T follicular helper cell (primary cell): ENCODE measurements around the gene PLEKHM3.

Experiments used
- DNase-seq: peaks from one replicate; pipeline ENCODE4 v3.0.0-alpha.2; 2020; ENCODE audit warnings: low read depth

PLEKHM3 gene

DNA sequence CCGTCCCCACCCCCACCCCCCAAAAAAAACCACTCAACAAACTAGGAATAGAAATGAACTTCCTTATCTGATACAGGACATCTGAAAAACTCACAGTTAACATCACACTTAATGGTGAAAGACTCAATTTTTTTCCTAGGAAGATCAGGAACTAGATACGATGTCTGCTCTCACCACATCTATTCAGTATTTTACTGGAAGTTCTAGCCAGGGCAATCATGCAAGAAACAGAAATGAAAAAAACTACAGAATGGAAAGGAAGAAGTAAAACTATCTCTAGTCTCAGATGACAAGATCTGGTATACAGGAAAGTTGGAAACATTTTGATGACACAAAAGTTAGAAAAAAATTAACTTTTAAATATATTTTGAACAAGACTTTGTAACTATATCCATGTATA lies 141.2 kb downstream of the PLEKHM3 start:
- no peak for DNase-seq

DNA sequence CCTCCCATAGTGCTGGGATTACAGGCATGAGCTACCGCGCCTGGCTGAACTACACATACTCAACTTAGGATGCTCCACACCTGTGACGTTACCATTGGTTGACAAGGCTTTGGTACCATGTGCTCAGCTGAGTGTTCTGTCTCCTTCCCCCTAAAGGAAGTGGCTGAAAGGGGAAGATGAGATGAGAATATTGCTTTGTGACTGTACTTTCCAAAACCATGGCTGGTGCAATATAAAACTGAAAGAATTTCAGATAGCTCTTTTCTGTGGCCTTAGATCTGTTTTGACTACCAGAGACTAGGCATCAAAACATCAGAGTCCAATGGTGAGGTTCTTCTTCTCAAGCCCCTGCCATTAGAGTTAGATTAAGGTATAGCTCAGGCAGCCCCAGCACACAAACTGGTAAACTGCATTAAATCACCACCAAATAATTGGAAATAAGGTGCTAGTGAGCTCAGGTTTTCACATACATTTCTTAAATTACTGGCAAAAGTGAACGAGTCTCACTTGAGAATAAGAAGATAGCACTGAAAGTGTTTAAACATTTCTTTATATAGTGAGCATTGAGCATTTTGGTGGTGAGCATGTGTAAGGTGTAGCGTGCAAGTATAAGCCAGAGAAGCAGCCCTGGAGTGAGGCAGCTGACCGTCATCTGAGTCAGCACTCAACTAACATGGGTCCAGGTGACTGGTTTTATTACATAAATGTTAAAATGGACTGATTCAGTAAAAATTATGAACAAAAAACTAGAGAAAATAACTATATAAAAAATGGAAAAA lies 142.1 kb downstream of the PLEKHM3 start:
- no peak for DNase-seq

DNA sequence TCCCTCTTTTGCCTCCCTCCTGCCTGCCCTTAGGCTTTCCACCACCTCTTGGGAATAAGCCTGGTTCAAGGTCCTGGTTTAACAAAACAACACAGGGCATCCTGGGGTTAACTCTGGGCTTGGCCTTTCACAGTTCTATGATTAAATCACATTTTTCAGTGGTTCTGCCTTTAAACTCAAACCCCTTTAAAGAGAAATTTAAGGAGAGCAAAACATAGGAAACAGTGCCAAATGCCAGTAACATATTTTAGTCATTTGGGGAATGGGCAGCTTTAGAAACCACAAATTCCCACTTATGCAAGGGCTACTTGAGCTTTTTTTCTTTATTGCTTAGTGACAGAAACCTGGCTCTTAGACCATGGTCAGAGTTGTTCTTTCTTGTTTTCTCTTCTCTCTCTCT lies 143.4 kb downstream of the PLEKHM3 start:
- no peak for DNase-seq

DNA sequence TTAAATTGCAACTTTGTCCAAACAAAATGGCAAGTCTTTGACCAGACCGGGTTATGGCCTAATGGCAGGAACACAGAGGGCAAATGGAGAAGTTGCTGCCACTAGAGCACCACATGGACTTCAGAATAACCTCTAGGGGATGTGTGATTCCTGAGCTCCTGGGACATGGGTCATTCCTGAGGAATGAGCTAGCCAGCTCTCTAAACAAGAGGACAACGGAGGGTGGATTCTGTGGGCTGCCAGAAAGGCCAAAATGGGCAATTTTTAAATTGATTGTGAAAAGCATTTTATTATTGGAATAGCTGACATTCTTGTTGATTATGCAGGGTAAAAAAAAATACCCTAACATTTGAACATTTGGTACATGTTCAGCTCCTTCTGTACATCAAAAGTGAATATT lies 145.8 kb downstream of the PLEKHM3 start:
- no peak for DNase-seq

DNA sequence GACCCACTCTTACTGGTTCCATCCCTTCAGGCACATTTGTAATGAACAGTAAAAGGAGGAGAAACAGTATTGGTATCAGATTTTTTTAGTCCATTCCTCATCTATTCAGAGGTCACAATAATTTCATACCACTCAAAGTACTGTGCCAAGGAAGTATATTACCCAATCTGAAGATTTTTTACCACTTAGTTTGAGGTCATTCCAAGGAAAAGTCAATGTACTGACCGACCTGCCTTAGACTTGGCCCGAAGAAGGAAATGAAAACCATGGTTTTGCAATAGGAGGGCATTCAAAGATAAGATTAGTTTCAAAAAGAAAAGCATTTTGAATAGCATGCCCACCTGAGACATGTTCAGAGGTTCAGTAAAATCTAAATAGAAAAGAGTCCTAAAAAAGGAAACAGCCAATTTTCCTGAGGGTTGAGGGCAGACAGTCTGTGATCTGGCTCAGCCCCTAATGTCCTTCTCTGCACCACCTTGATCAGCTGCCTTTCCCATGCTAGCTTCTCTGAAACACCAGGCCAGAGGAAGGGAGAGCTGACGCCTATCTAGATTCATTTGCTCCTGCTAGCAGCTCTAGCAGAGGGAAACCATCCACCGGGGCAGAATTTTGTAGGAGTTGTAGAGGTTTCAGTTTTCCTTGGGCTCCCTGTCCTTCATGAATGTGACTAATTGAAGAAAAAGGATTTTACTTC lies 148.3 kb downstream of the PLEKHM3 start:
- no peak for DNase-seq

DNA sequence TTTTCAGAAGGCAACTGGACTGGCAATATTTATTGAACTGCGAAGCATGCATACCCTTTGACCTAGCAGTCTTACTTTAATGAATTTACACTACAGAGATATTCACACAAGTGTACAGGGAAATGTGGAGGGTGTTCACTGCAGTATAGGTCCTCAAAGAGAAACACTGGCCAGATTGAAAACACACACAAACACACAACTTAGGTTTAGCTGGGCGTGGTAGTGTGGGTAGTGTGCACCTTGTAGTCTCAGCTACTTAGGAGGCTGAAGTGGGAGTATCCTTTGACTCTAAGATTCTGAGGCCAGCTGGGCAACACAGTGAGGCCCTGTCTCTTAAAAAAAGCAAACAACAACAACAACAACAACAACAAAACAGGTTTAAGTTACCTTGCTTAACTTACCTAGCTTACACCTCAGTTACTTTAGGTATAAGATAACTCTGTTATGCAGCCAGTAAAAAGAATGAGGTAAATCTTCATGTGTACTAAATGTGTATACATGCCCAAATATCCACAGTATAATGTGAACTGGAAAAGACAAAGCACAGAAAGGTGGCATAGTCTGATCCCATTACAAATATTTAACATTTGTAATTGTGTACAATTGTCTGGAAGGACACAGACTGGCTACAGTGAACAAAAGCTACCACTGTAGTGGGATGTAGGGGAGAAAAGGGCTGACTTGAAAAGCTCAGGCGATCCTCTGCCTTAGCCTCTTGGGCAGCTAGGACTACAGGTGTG lies 149.7 kb downstream of the PLEKHM3 start:
- DNase-seq = no peak

DNA sequence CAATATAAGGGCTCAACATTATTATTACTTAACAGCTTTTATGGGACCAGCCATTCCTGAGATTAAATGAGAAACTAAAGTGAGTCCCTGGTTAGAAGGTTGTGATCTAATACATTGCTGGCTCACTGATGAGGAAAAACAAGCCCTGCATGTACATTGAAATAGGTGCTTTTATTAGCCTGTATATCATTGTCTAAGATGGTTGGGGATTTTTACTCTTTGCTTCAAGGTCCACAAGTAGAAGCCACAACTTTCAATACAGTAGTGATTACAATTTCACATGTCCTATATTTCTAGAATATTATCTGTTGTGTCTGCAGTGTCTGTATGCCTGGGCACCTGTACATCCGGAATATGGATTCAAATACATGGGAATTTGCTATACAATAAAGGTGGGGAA lies 151.5 kb downstream of the PLEKHM3 start:
- no peak for DNase-seq

DNA sequence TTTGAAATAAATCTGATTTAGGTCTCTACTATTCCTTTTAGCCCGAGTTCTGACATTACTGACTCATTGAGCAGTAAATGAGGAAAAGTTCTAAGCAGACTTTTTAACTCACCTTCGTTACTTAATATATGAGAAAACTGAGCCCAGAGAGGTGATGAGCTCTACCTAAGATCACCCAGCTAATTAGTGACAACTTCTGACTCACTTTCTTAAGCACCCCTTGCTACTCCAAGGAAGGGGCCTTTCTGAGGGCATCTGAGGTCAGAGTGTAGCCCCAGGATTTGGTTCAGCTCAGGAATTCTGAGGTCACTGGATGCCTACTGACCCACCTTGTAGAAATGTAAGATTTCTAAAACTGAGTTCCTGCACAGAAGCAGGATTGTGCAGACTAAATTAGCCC lies 153.4 kb downstream of the PLEKHM3 start:
- DNase-seq = no peak

DNA sequence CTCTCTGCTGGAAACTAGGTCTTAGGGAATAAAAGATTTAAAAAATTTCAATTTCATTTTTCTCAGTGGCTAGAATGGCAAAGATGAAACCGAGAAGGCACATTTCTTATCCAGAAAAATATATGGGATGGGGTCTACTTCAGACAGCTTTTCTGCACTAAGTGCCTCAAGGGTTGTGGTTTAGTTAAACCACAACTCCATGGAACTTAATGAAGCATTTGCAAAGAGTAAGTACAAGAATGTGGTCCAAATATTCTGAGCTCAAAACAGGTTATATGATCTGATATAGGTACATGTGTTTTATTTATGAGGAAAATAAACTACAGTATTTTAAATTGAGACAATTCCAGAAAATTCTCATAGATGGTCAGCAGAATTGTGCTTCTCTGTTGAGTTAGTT lies 153.8 kb downstream of the PLEKHM3 start:
- DNase-seq = no peak

DNA sequence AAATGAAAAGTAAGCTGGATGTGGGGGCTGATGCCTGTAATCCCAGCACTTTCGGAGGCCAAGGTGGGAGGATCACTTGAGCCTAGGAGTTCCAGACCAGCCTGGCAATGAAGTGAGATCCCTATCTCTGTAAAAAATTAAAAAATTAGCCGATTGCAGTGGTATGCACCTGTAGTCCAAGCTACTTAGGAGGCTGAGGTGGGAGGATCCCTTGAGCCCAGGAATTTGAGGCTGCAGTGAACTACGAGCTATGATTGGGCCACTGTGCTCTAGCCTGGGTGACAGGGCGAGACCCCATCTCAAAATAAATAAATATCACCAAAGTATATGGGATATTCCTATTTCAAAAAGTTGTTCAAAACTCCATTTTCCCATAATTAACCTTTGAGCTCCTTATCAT lies 154.5 kb downstream of the PLEKHM3 start:
- no peak for DNase-seq

DNA sequence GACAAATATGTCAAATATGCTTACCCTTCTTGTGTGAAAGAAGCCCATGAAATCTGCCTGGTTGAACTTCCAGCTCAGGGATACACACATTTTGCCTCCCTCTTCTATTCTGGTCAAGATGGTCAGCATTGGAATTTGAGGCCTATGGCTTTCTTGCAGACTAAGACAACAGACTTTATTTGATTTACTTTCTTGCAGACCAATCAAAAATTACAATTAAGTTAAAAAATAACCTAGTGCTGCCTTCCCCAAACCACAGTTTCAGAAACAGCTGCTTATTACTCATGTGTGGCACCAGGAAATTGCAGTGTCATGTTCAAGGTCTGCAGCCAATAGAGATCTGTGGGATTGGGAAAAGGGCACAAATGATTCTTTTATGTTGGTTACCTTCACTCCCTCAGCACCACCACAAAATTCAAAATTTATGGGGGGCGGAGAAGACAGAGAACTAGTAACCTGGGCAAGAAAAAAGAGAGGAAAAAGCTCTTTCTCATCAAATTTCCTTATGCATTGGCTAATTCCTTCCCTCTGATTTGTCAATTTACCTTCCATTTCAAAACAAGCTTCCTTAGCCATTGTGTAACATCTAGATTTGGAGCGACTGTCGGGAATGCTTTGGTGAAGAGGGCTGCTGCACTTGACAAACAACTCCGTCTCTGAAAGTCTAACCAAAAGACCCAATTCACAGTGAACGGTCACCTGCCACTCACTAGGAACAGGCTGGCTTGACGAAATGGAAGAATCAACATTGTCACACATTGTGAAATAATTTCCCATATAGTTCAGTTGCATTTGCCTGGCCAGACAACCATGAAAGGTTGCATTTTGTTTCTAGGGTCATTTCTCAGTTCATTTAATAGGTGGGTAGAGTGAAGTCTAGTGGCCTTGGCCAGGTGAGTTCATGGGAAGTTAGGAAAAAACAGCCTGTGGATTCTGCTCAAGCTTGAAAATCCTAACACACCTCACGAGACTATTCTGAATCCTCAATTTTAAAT lies 155.2 kb downstream of the PLEKHM3 start:
- no peak for DNase-seq

DNA sequence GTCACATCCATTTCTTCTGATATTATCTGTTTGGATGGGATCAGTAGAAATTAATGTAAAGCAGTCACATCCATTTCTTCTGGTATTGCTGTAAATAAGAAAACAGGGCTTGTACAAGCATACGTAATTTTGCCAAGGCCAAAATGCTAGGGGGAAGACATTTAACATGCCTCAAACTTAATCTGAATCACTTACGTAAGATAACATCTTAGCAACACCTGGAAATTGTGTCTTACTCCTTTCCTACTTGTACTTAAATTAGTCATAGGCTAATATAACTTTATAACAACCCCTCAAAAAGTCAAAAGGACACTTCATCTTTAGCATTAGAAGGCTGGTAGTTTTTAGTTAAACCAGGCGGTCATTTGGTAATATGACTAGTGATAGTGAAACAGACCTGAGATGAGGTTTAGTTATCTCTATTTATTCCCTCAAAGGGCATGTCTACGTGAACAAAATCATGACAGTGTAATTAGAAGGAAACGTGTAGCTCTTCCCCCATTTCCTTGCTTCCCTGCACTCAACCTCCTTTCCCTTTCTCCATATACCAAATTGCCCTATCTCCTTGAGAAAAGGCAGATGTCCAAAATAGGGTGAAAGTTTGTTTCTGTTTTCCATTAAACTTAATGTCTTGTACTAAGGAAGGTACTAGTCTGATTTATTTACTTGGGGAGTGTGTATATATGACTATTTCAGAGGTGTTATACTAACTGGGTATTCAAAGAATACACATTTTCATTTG lies 156.3 kb downstream of the PLEKHM3 start:
- no peak for DNase-seq

DNA sequence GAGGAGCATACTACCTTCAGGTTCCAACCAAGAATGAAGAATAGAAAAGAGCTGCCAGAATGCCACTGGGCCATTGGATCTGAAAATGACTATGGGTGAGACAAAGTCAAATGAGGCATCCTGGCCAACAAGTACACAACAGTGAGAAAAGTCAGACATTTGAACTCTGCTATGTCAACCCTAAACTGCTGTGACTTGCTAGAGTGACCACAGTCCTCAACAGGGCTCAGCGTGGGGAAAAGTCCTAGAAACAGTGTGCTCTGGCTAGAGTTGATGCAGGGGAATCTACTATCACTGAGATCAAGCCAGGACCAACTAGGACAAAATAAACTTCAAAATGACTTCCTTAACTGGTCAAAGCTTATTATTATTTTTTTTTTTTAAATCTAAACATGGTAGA lies 157.4 kb downstream of the PLEKHM3 start:
- no peak for DNase-seq

DNA sequence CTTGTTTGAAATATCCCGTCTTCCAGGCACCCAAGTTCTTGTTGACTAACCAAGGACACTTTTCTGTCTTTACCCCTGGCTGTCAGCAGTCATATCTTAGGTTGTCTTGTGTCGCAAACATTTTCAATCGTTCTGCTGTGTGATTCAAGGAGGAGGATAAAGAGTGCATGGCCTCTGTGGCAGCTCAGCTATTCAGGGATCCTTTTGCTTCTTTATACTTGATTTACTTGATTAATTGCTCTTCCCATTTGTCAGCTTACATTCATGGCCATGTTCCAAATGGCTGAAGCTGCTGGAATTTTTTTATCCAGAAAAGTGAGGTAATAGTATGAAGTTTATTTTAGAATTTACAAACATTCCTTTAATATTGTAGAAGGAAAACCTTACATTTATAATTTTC lies 158.3 kb downstream of the PLEKHM3 start:
- no peak for DNase-seq

DNA sequence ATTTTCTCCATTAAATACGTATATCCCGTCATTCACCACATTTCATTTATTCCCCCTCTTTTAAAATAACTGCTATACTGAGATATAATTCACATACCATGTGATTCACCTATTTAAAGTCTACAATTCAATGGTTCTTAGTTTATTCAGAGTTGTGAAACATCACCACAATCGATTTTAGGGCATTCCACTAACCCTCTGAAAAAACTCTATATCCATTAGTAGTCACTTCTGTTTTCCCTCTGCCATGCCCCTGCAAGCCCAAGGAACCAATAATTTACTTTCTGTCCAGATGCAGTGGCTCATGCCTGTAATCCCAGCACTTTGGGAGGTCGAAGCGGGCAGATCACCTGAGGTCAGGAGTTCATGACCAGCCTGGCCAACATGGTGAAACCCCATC lies 160.1 kb downstream of the PLEKHM3 start:
- no peak for DNase-seq

DNA sequence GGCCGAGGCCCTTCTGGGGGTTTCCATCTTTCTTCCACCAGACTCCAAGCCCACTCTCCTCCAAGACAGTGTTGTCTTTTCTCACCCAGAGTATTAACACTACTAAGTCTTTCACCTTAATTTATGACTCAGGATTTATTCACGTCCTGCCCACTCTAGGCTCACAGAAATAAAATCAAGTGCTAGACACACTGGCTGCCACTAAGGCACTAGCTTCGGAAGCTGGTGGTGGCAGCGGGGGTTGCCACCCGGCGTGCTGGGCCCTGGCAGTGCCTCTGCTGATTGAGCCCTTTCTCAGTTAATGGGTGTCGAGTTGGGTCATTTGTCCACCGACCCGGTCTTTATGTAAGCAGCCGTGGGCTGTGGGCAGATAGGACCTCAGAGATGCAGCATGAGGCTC lies 162.0 kb downstream of the PLEKHM3 start:
- DNase-seq = no peak

DNA sequence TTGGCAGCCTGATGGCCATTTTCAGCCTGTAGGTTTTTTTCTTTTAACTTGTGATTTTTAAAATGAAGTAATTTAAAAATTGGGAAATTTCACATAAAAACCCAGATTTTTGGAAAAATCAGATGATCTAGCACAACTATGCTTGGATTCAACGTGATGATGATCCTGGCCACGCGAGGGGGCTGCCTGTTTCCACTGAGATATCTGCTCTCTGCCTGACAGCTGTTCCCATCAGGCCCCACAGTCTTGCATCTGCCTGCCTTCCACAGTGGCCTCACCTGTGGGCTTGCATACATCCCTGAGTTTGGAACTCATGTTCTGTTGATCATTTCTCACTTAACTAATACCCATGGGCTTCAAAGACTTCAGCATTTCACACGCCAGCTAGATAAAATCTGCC lies 163.5 kb downstream of the PLEKHM3 start:
- DNase-seq = no peak

DNA sequence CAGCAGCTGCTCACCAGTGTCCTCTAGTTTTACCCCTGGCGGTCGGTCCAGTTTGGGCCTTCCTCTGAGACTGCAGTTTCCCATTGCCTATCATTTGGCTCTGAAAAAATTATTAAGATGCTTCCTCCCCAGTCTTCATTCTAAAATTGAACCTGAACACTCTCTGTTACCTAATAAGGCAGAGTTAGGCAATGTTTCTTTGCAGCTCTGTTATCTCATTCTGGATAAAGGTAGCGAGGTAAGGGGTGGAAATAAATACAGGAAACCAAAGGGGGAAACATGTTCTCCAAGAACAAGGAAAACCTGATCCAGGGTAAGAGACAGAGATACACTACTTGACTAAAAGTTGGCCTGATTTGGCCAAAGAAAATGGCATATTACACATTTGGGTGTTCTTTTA lies 164.6 kb downstream of the PLEKHM3 start:
- no peak for DNase-seq

DNA sequence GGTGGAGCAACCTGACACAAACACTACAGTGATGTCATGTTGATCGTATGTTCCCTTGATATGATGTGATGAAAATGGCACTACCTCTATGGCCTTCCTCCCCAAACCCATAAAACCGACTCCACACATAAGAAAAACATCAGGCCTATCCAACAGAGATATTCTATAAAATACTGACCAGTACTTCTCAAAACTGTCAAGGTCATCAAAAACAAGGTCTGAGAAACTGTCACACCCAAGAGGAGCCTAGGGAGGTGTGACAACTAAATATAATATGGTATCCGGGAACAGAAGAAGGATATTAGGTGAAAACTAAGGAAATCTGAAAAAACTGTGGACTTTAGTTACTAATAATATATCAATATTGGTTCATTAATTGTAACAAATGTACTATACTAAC lies 169.7 kb downstream of the PLEKHM3 start:
- no peak for DNase-seq

DNA sequence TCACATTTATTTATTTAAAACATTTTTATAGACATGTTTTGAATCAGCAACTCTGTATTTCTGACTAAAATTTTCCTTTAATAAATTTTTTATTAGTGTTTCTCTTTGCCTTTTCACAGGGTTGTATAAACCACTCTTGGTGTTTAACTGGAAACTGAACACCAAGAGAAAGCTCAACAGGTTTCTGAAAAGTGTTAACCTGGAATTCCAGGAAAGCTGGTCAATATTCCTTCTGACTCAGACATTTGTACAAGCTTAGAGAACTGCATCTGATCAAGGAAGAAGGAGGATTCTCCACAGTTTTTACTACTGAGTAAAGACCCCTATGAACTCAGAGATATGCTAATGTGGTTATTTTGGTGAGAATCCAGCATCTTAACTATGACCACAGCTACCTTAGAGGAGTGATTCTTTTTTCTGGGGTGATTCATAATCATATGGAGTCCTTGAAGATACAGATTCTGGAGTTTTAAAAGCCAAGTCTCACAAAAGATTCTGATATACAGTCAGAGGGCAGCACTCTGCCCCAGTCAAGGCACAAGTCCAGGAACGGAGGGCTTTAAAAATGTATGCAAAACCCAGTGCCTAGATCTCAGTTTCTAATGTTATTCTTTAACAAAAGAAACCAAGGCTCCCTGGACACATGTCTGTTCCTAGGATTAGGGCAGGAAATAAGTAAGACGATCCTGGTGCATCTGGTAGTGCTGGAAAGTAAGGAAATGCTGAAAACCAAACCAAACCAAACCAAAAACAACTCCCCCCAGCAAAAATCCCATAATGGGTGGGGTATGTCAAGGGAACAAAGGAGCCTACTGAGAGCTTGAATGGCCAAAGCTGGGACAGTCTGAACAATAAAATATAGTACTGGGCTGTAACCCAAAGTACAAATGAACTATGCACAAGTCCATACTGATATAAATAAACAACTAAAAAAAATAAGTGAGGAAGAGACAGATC lies 170.6 kb downstream of the PLEKHM3 start:
- DNase-seq = no peak
